ENCODE measurements around the gene TUBB1.

Gene TUBB1

GRCh38 chr20:58984691-58985090 lies 34.5 kb upstream of the TUBB1 start:
- no peak for TF ChIP-seq CTCF (IDR thresholded peaks at IDR 0.05; ENCODE audit: borderline replicate concordance, insufficient read depth, low read depth, low read length)
- H3K4me3 ChIP-seq (ENCODE audit: low read depth, low read length), result no peak overlapping the region

GRCh38 chr20:58985656-58986055 lies 33.6 kb upstream of the TUBB1 start:
- no peak for TF ChIP-seq CTCF (IDR thresholded peaks at IDR 0.05; ENCODE audit: borderline replicate concordance, insufficient read depth, low read depth, low read length)
- no peak overlapping the region for H3K4me3 ChIP-seq (ENCODE audit: low read depth, low read length)

DNA sequence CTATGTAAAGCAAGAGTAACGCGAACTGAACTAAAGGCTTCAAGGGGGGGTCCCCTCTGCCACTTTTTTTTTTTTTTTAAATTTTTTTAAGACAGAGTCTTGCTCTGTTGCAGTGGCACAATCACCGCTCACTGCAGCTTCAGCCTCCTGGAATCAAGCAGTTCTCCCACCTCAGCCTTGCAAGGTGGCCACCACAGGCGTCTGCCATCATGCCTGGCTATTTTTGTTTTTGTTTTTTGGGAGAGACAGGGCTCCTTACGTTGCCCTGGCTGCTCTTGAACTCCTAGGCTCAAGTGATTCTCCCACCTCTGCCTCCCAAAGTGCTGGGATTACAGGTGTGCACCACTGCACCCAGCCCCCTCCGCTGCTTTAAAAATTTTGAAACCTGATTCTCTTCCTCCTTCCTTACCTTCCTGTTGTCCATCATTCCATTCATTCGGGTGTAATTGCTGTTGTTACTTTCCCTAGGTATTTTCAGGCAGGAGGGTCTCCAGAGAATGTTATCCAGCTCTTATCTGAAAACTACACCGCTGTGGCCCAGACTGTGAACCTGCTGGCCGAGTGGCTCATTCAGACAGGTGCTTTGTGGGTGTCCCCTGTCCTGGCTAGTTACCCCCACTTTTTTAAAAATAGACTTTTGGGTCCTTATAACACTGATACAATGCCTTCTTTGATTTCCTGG lies 32.8 kb upstream of the TUBB1 start:
- no peak for TF ChIP-seq CTCF (IDR thresholded peaks at IDR 0.05; ENCODE audit: borderline replicate concordance, insufficient read depth, low read depth, low read length)
- no peak overlapping the region for H3K4me3 ChIP-seq (ENCODE audit: low read depth, low read length)

DNA sequence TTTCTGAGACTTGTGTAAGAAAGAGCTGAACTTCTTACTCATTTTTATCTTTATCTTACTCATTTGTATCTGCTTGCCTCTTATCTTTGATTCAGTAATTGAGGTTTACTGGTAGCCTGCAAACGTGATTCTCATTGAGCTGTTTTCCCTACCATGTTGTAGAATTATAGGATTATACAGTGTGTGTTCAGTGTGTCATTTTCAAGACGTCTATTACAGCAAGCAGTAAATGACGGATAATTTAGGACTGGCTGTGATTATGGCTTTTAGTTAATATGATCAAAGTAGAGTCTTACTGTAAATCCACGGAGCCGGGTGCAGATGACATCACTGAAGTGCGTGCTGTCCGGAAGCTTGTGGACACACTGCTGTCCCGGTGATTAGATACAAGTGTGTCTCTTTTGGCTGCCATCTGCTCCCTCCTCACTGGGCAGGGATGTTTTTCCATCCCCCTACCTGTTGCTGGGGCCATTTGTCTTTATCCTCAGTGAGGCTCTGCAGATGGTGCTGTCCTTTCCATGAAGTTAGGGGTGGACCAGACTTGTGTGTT lies 32.2 kb upstream of the TUBB1 start:
- no peak overlapping the region for H3K4me3 ChIP-seq (ENCODE audit: low read depth, low read length)
- TF ChIP-seq CTCF (IDR thresholded peaks at IDR 0.05; ENCODE audit: borderline replicate concordance, insufficient read depth, low read depth, low read length), result no peak

DNA sequence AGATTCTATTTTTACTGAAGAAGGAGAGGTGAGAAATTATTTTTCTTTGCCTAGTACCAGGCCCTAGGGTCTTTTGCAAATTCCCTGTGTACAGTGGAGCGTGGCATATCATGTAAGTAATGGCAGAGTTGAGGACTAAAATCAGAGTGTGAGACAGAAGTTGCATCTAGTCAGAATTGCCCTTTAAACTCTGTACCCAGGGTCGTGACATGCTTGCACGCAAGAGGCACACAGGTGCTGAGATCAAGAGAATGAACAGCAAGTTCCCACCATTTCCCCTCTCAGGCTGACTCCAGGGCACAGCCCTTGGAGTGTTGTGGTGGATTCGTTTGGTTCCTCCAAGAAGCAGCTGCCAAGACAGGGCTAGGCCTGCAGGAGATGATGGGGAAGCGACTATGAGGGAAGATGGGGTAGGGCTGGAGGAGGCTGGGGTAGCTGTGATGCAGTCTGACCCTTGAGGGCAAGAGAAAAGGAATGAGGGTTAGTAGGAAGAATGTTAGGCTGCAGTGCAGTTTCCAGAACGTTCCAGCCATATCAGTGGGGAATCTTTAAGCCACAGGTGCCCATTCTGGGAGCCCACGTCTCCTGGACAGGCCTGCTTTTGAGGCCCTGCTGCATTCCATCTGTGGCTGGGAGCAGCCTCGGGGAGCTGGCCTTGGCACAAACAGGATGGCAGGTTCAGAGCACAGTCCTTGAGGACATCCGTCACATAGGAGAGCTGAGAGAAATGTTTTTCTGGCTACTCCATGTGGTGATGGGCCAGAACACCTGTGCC lies 31.3 kb upstream of the TUBB1 start:
- H3K4me3 ChIP-seq (ENCODE audit: low read depth, low read length), result no peak overlapping the region

DNA sequence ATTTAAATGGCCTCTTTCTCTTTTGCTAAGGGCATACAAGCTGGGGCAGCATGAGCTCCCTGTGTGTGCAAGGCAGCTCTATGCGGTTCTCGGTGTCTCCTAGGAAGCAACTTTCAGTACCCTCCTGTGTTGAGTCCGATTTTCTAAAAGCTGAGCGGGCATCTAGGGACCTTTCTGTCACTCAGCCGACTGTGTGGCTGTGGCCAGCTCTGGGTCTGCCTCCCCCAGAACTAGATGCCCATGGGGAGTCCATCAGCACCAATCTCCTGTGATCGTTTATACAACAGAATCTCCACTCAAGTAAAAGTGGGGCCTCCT lies 30.7 kb upstream of the TUBB1 start:
- H3K4me3 ChIP-seq (ENCODE audit: low read depth, low read length), result no peak overlapping the region
- no peak for TF ChIP-seq CTCF (IDR thresholded peaks at IDR 0.05; ENCODE audit: borderline replicate concordance, insufficient read depth, low read depth, low read length)

More for the DNA sequence above, 31.3 kb upstream of the TUBB1 start:
- no peak for TF ChIP-seq CTCF (IDR thresholded peaks at IDR 0.05; ENCODE audit: borderline replicate concordance, insufficient read depth, low read depth, low read length)

- no peak for TF ChIP-seq CTCF (IDR thresholded peaks at IDR 0.05; ENCODE audit: borderline replicate concordance, insufficient read depth, low read depth, low read length)
- no peak overlapping the region for H3K4me3 ChIP-seq (ENCODE audit: low read depth, low read length)
Observed at GRCh38 chr20:58989196-58989595, 30.0 kb upstream of the TUBB1 start.

All from GM12875 (cell line).